K562 (cell line): ENCODE results near the gene AFM. TPM values are rescaled to one million over a fixed set of nuclear protein-coding genes. Genes with fewer than 3 reads are reported as not detected.

Experiments
- ATAC-seq: fragments of 200-7000 bp; cut with Tn5 transposase; 3 replicates; pipeline ENCODE4 v1.9.1; 2020; ENCODE audit warnings: moderate library complexity
- BruUV-seq: library from RNA; stranded (reverse); fragments of 400-500 nt; replicated peaks from 2 replicates; lab custom pipeline; 2021; lab: Mats Ljungman, UMichigan
- CTCF ChIA-PET: fragments of 300-600 bp; formaldehyde crosslinking; extraction: SDS; loops from one replicate; lab custom pipeline; 2021; ENCODE audit warnings: low intra/inter-chr PET ratio; lab: Yijun Ruan, JAX
- POLR2A ChIA-PET: fragments of 300-600, 350-650 bp; sonication (Branson Sonifier 250); formaldehyde crosslinking; extraction: SDS; loops from one replicate; lab custom pipeline; 2021; ENCODE audit warnings: antibody characterized with exemption, inconsistent platforms; lab: Yijun Ruan, JAX
- DNase-seq, 4 experiments: peaks; one replicate each; pipeline versions ENCODE4 v3.0.0 to v3.0.0-alpha.2; 2011 to 2018; ENCODE audit warnings: low spot score in 3 of 4, mixed read lengths in 3 of 4; ENCODE audit errors: extremely low read depth in 1 of 4
- FAIRE-seq: peaks from 2 replicates; lab custom pipeline; 2011; peaks lifted over from hg19 to GRCh38; lab: Jason Lieb, UNC
- H2AFZ ChIP-seq: 2 replicates; pipeline ENCODE4 v1.6.0; 2011; ENCODE audit warnings: low read depth, low read length, control low read depth, inconsistent platforms
- H3K27ac ChIP-seq: fragments of 200-600 bp; 3 replicates; pipeline ENCODE4 v1.8.0; 2011; ENCODE audit warnings: low read depth, mild to moderate bottlenecking, control low read depth, inconsistent platforms, low read length, moderate library complexity, mixed read lengths; ENCODE audit errors: extremely low read depth
- H3K27me3 ChIP-seq, 2 experiments: fragments of 300-600 bp in 1 of 2; 2 replicates in 1 of 2; 3 replicates in 1 of 2; pipeline versions ENCODE4 v1.6.0 to v1.8.0; 2011; ENCODE audit warnings: inconsistent platforms in 2 of 2, low read length in 2 of 2, mild to moderate bottlenecking in 1 of 2, mixed read lengths in 1 of 2, moderate library complexity in 1 of 2; ENCODE audit not compliant: control insufficient read depth in 2 of 2, insufficient read depth in 2 of 2
- H3K36me3 ChIP-seq: fragments of 300-600 bp; 3 replicates; pipeline ENCODE4 v1.8.0; 2011; ENCODE audit warnings: mild to moderate bottlenecking, low read length, inconsistent platforms; ENCODE audit not compliant: control insufficient read depth, insufficient read depth
- H3K4me1 ChIP-seq, 2 experiments: fragments of 200-600 bp in 1 of 2; replicated peaks in 1 of 2; 2 replicates in 1 of 2; 3 replicates in 1 of 2; pipeline versions ENCODE4 v1.5.1 to v1.8.0; 2011; ENCODE audit warnings: inconsistent platforms in 2 of 2, low read length in 2 of 2, mild to moderate bottlenecking in 1 of 2, mixed read lengths in 1 of 2, moderate library complexity in 1 of 2; ENCODE audit not compliant: control insufficient read depth in 2 of 2, insufficient read depth in 2 of 2
- H3K4me2 ChIP-seq: 2 replicates; pipeline ENCODE4 v1.6.1; 2011; ENCODE audit warnings: low read length, control low read depth, inconsistent platforms, mixed read lengths; ENCODE audit not compliant: insufficient read depth
- H3K4me3 ChIP-seq: fragments of 200-600 bp; sonication (generic), shearing (Covaris generic); 2 replicates; pipeline ENCODE4 v1.5.1; 2016; ENCODE audit warnings: control low read depth, inconsistent platforms
- H3K79me2 ChIP-seq: fragments of 200-600 bp; 3 replicates; pipeline ENCODE4 v1.8.0; 2011; ENCODE audit warnings: low read length, inconsistent platforms; ENCODE audit not compliant: control insufficient read depth, insufficient read depth
- H3K9ac ChIP-seq, 2 experiments: 2 replicates each; pipeline versions ENCODE4 v1.6.0 to v1.6.1; 2011; ENCODE audit warnings: low read depth in 2 of 2, low read length in 2 of 2, control low read depth in 1 of 2, inconsistent platforms in 1 of 2, mild to moderate bottlenecking in 1 of 2, mixed read lengths in 1 of 2; ENCODE audit not compliant: insufficient read depth in 1 of 2
- H3K9me1 ChIP-seq: one replicate; pipeline ENCODE4 v1.6.0; 2011; ENCODE audit warnings: inconsistent platforms, mild to moderate bottlenecking, low read length, moderate library complexity; ENCODE audit not compliant: control insufficient read depth, insufficient read depth
- H3K9me3 ChIP-seq: replicated peaks from 2 replicates; pipeline ENCODE4 v1.5.1; 2011; ENCODE audit warnings: low read depth, low read length, inconsistent platforms; ENCODE audit not compliant: control insufficient read depth, insufficient read depth
- H4K20me1 ChIP-seq: replicated peaks from 2 replicates; pipeline ENCODE4 v1.6.1; 2011; ENCODE audit warnings: low read length, inconsistent platforms, mixed read lengths; ENCODE audit not compliant: control insufficient read depth, insufficient read depth
- ARID1B ChIP-seq: fragments of 450-650 bp; IDR thresholded peaks from 2 replicates; pipeline ENCODE4 v1.6.1; 2016; ENCODE audit warnings: antibody characterized with exemption, mild to moderate bottlenecking, inconsistent platforms
- CCNT2 ChIP-seq: IDR thresholded peaks from 2 replicates; pipeline ENCODE4 v1.6.1; 2011; ENCODE audit warnings: borderline replicate concordance, low read depth, mild to moderate bottlenecking, moderate library complexity, mixed read lengths, low read length; ENCODE audit not compliant: insufficient read length; ENCODE audit errors: extremely low read depth
- HDAC2 ChIP-seq: fragments of 450-650 bp; IDR thresholded peaks from 2 replicates; pipeline ENCODE4 v1.6.1; 2016; ENCODE audit warnings: mild to moderate bottlenecking
- JUND ChIP-seq, 2 experiments: IDR thresholded peaks; 2 replicates in 1 of 2; 3 replicates in 1 of 2; pipeline ENCODE4 v1.6.1; 2011; ENCODE audit warnings: borderline replicate concordance in 2 of 2, low read depth in 2 of 2, low read length in 2 of 2, improper control_type of control experiment in 1 of 2, missing biosample characterization in 1 of 2, missing genetic modification characterization in 1 of 2, missing genetic modification reagents in 1 of 2
- MECOM ChIP-seq: fragments of 250-450 bp; sonication (Bioruptor Pico); IDR thresholded peaks from 2 replicates; pipeline ENCODE4 v1.8.0; 2022; ENCODE audit warnings: inconsistent platforms
- MTA1 ChIP-seq: fragments of 450-650 bp; IDR thresholded peaks from 2 replicates; pipeline ENCODE4 v1.6.1; 2017; ENCODE audit warnings: borderline replicate concordance
- PHF8 ChIP-seq: fragments of 200-600 bp; sonication (generic); IDR thresholded peaks from 2 replicates; pipeline ENCODE4 v1.6.1; 2012; ENCODE audit warnings: mixed run types, mild to moderate bottlenecking, inconsistent platforms, low read length, moderate library complexity, borderline replicate concordance
- RFX7 ChIP-seq: fragments of 250-450 bp; sonication (Bioruptor Pico); IDR thresholded peaks from 2 replicates; pipeline ENCODE4 v1.5.1; 2021; ENCODE audit warnings: mild to moderate bottlenecking
- SMARCA5 ChIP-seq: fragments of 450-650 bp; IDR thresholded peaks from 2 replicates; pipeline ENCODE4 v1.6.1; 2016
- SNRNP70 ChIP-seq: fragments of 200-400 bp; formaldehyde crosslinking; optimal IDR thresholded peaks from 2 replicates; pipeline ENCODE3; 2017; ENCODE audit warnings: low read depth, low read length
- SOX6 ChIP-seq: fragments of 450-650 bp; IDR thresholded peaks from 2 replicates; pipeline ENCODE4 v1.6.1; 2014; ENCODE audit warnings: mild to moderate bottlenecking
- TAL1 ChIP-seq: fragments of 450-650 bp; IDR thresholded peaks from 2 replicates; pipeline ENCODE4 v1.6.1; 2016; ENCODE audit warnings: mild to moderate bottlenecking
- TEAD4 ChIP-seq, 2 experiments: sonication (generic) in 1 of 2; formaldehyde crosslinking in 1 of 2; IDR thresholded peaks; 2 replicates each; pipeline versions ENCODE4 v1.6.1 to v1.8.0; 2012 to 2022; ENCODE audit warnings: borderline replicate concordance in 1 of 2, inconsistent platforms in 1 of 2, low read length in 1 of 2, mild to moderate bottlenecking in 1 of 2, missing genetic modification reagents in 1 of 2
- ZKSCAN1 ChIP-seq: fragments of 150-350 bp; IDR thresholded peaks from 2 replicates; pipeline ENCODE4 v1.6.1; 2016; ENCODE audit warnings: low read depth, low read length
- ZNF224 ChIP-seq: sonication (generic); formaldehyde crosslinking; IDR thresholded peaks from 2 replicates; pipeline ENCODE4 v1.8.0; 2022; ENCODE audit warnings: mild to moderate bottlenecking, missing genetic modification reagents
- WGBS: fragments of 100-300 bp; shearing (Covaris generic); methylation state at CpG from one replicate; pipeline ENCODE4 v1.1.6; 2016; ENCODE audit warnings: low coverage, mixed read lengths; ENCODE audit not compliant: insufficient coverage; ENCODE audit errors: missing lambda C conversion rate; 5-methylcytosine and 5-hydroxymethylcytosine counted together
- in situ Hi-C: fragments of 300-500 bp; cut with MboI; formaldehyde crosslinking; loops from 4 replicates; pipeline ENCODE4 v1.15.0; 2018; ENCODE audit warnings: inconsistent platforms, mixed read lengths
- intact Hi-C: fragments of 100-400 bp; cut with micrococcal nuclease; formaldehyde crosslinking; loops from 2 replicates; pipeline ENCODE4 v1.14.2; 2022
- polyA plus RNA-seq, 8 experiments: library from polyadenylated mRNA; depleted of rRNA in 4 of 8; stranded (reverse) in 5 of 8; unstranded in 3 of 8; fragments of >200 nt; fragmentation: Nextera tagmentation in 2 of 8; fragmentation: Illumina TruSeq in 1 of 8; extraction: Ambion mirVana in 2 of 8; extraction: Trizol in 1 of 8; gene quantifications; 2 replicates each; pipeline versions ENCODE4 v1.2.1 to v1.2.3, GENCODE V29; 2011 to 2014; ENCODE audit warnings: inconsistent platforms in 1 of 8, missing spikeins in 1 of 8
- total RNA-seq, 7 experiments: library from RNA; depleted of rRNA in 6 of 7; stranded (reverse); fragments of >200 nt in 6 of 7; fragmentation: Illumina TruSeq in 2 of 7; extraction: Trizol in 2 of 7; gene quantifications; 2 replicates each; pipeline versions ENCODE4 v1.2.1 to v1.2.3, GENCODE V29; 2011 to 2021; ENCODE audit warnings: low replicate concordance in 1 of 7
- TF ChIP-seq, protein P1 (sequence below), 2 experiments: fragments of 450-650 bp; IDR thresholded peaks; 2 replicates each; pipeline ENCODE4 v1.6.1; 2016; ENCODE audit warnings: mild to moderate bottlenecking in 2 of 2, borderline replicate concordance in 1 of 2, low read depth in 1 of 2, moderate library complexity in 1 of 2

AFM gene
- total and polyA plus RNA-seq, 9 of the 15 experiments (the other 6 are each of a cell fraction or from before 2014, with no cell fraction given) = 0.07 to 0.15 (median 0.12) TPM; not detected in 5

DNA sequence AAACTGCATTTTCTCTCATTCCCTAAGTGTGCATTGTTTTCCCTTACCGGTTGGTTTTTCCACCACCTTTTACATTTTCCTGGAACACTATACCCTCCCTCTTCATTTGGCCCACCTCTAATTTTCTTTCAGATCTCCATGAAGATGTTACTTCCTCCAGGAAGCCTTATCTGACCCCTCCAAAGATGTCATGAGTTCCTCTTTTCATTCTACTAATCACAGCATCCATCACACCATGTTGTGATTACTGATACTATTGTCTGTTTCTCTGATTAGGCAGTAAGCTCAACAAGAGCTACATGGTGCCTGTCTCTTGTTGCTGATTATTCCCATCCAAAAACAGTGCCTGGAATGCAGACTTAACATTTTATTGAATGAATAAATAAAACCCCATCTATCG lies 48.4 kb upstream of the AFM start:
- in situ Hi-C loops = no loop called here
- Histone ChIP-seq H3K4me1 (peaks cover 0 to 13% of the 10 kb centered on the region in 2 experiments; a peak in 2 of 5 replicates), H3K36me3 (no peaks in the 10 kb centered on the region), H3K27me3 (no peaks in the 10 kb centered on the region), H3K9me3 (no peaks in the 10 kb centered on the region), H3K27ac (no peak overlapping the region), H3K4me3 (no peak overlapping the region), H2AFZ (no peak overlapping the region), H3K79me2 (no peaks in the 10 kb centered on the region), H3K4me2 (no peak overlapping the region), H4K20me1 (no peaks in the 10 kb centered on the region), H3K9ac (no peak overlapping the region), H3K9me1 (no peaks in the 10 kb centered on the region)
- ATAC-seq (no peak), DNase-seq (peak in 1 of 4 experiments; percentile 23), FAIRE-seq (no peak)
- 14% methylated on average over 2 of the region's 2 CpGs for WGBS
- intact Hi-C loops = loop anchor here (5.0 kb wide), 1 partner anchor 91 kb away; no protein-coding TSS in a partner anchor
- ChIA-PET POLR2A (no interaction called here), CTCF (no interaction called here)
- BruUV-seq = no TSS peak
- TF ChIP-seq ARID1B (peak; percentile 76), RFX7 (no peak), SMARCA5 (no peak), ZKSCAN1 (no peak), SOX6 (peak; percentile 95), MECOM (peak; percentile 66; the same call in 1 of the 2 replicates), HDAC2 (no peak), JUND (IDR thresholded peaks at IDR 0.05; ENCODE audit: borderline replicate concordance, low read depth, low read length) (0 out of 2 replicates have a peak, but pooled peaks have one; percentile 15), JUND (tag; IDR thresholded peaks at IDR 0.05; ENCODE audit: borderline replicate concordance, low read depth, low read length) (no peak), ZNF224 (CRISPR knock-in tag) (no peak), MTA1 (peak; percentile 45; the same call in 1 of the 2 replicates), SNRNP70 (no peak), TAL1 (peak; percentile 52), TEAD4 (IDR thresholded peaks at IDR 0.05; ENCODE audit: low read length) (peak; percentile 82; the same call in 1 of the 2 replicates), TEAD4 (CRISPR knock-in tag; IDR thresholded peaks at IDR 0.05; ENCODE audit: borderline replicate concordance) (no peak), PHF8 (no peak), CCNT2 (no peak)
- TF ChIP-seq, protein P1, sequence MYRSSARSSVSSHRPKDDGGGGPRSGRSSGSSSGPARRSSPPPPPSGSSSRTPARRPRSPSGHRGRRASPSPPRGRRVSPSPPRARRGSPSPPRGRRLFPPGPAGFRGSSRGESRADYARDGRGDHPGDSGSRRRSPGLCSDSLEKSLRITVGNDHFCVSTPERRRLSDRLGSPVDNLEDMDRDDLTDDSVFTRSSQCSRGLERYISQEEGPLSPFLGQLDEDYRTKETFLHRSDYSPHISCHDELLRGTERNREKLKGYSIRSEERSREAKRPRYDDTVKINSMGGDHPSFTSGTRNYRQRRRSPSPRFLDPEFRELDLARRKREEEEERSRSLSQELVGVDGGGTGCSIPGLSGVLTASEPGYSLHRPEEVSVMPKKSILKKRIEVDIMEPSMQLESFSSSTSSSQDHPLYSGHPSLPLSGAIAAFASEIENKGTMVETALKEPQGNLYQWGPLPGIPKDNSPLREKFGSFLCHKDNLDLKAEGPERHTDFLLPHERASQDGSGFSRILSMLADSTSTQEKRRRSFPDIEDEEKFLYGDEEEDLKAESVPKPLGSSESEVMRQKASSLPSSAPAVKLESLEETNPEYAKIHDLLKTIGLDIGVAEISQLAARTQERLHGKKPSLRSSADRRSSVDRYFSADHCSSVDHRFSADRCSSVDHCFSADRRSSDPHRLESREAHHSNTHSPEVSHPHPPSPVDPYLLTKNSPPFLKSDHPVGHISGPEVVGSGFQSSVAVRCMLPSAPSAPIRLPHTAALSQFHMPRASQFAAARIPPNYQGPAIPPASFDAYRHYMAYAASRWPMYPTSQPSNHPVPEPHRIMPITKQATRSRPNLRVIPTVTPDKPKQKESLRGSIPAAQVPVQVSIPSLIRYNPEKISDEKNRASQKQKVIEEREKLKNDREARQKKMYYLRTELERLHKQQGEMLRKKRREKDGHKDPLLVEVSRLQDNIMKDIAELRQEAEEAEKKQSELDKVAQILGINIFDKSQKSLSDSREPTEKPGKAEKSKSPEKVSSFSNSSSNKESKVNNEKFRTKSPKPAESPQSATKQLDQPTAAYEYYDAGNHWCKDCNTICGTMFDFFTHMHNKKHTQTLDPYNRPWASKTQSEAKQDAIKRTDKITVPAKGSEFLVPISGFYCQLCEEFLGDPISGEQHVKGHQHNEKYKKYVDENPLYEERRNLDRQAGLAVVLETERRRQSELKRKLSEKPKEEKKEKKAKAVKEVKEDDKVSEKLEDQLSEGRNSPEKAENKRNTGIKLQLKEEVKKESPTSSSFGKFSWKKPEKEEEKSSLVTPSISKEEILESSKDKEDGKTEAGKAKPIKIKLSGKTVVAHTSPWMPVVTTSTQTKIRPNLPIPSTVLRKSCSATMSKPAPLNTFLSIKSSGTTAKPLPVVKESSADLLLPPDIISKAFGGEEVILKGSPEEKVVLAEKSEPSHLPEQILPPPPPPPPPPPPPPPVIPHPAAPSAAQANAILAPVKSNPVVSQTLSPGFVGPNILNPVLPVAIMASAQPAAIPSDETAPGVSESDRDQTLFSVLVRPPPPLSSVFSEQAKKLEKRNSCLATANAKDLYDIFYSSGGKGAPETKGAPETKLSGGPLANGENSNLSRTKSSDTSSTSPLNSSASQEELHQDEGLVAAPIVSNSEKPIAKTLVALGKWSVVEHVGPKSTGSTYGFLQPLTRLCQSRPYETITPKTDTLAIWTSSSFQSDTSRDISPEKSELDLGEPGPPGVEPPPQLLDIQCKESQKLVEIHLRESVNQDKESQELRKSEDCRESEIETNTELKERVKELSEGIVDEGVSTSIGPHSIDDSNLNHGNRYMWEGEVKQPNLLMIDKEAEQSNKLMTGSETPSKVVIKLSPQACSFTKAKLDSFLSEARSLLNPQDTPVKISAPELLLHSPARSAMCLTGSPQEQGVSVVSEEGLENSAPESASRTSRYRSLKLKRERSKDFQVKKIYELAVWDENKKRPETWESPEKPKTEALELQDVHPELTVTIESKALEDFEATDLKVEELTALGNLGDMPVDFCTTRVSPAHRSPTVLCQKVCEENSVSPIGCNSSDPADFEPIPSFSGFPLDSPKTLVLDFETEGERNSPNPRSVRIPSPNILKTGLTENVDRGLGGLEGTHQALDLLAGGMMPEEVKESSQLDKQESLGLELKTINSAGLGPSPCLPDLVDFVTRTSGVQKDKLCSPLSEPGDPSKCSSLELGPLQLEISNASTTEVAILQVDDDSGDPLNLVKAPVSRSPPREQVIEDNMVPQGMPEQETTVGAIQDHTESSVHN (IDR thresholded peaks at IDR 0.05; ENCODE audit: borderline replicate concordance in 1 of 2, low read depth in 1 of 2) = no peak
